NCI-H2029 treated with DMSO at 0.1 percent for 48 hours (cell line): ENCODE results near the gene ALS2CL.
A peak's percentile ranks its signal among the peaks of the same experiment; 100 is the strongest.

Experiments used
- DNase-seq: peaks from one replicate; lab custom pipeline; 2025; lab: John Stamatoyannopoulos, UW

ALS2CL gene

DNA sequence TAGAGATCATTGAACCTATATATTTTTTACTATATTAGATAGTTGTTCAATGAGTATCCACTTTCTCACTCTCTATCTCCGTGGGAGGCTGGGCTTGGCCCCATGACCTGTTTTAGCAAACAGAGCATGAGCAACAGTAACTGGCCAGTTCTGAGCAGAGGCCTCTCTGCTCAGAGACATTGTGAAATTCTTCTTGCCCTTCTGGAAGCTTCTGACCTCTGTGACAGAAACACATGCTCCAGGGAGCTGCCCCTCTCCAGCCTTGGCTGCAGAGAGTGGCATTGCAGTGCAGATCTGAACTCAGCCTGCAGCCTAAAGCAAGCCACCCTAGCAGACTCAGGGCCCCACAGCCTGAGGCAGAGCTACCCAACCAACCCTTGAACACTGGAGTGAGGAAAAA, 60.7 kb downstream of the ALS2CL start:
- no peak for DNase-seq

DNA sequence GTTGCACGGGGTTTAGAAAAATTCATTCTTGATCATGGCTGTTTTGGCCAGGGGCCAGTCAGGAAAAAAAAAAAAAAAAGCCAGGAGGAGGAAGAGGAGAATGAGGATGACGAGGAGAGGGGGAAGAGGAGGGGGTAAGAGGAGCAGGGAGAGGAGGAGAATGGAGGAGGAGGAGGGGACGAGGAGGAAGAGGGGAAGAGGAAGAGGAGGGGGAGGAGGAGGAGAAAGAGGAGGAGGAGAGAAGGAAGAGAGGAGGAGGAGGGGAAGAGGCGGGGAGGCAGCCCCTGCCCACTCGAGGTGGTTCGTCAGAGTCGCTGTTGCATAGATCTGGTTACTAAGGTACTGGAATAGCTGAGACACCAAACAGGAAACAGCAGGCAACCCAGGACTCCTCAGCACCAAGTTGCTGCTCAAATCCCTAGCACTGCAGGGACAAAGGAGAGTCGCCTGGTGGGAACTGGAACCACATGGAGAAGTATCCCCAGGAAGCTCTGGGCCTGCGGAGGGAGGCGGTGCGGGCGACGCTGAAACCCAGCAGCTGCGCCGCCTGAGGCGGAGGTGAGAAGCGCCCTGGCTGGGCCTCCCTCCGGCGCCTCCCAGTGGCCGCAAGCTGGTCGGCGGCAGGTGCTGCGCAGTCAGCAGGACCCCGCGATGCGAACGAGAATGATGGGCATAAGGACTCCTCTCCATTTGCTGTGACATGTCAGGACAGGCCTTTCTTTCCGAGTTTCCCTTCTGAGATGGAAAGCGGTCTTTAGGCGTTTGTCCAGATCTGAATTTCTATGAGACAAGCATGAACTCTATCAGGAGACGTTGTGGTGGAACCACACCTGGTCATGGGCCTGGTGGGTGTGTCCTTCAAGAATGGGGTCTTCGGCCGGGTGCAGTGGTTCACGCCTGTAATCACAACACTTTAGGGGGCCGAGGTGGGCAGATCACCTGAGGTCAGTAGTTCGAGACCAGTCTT, 63.6 kb downstream of the ALS2CL start:
- peak; percentile 71 for DNase-seq

GRCh38 chr3:46628901-46629369, 64.5 kb downstream of the ALS2CL start:
- DNase-seq, result no peak

- DNase-seq, result no peak
Observed at GRCh38 chr3:46627078-46627477, 66.4 kb downstream of the ALS2CL start.

DNA sequence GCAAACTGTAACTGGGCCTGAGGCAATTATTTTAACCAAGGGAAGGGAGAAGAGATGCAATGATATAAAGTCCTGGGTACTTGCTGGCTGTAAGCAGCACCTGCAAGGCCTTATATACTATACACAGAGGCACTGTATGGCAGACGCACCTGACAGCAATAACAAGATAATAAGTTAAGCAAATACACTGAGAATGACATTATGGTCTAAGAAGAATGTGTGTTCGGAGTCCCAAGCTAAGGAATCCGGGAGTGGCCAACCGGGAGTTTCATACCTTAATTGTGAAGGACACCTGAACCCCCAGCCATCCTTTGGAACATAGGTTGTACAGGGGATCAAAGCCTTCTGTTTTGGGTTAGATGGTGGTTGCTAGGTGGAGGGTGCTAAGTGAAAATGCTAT, 67.4 kb downstream of the ALS2CL start:
- DNase-seq, result no peak

- DNase-seq, result peak; percentile 63
Observed at GRCh38 chr3:46624975-46625490, 68.4 kb downstream of the ALS2CL start.

- no peak for DNase-seq
Observed at GRCh38 chr3:46624533-46624932, 68.9 kb downstream of the ALS2CL start.

GRCh38 chr3:46619845-46620778, 73.4 kb downstream of the ALS2CL start:
- DNase-seq, result no peak
